ENCODE results near the gene BRF1.
A peak's percentile ranks its signal among the peaks of the same experiment; 100 is the strongest.
"Not testable (repeated sequence)": the region's sequence is repeated elsewhere in the genome, so short reads cannot be mapped to it uniquely, and the experiment has no call there.

Gene BRF1

DNA sequence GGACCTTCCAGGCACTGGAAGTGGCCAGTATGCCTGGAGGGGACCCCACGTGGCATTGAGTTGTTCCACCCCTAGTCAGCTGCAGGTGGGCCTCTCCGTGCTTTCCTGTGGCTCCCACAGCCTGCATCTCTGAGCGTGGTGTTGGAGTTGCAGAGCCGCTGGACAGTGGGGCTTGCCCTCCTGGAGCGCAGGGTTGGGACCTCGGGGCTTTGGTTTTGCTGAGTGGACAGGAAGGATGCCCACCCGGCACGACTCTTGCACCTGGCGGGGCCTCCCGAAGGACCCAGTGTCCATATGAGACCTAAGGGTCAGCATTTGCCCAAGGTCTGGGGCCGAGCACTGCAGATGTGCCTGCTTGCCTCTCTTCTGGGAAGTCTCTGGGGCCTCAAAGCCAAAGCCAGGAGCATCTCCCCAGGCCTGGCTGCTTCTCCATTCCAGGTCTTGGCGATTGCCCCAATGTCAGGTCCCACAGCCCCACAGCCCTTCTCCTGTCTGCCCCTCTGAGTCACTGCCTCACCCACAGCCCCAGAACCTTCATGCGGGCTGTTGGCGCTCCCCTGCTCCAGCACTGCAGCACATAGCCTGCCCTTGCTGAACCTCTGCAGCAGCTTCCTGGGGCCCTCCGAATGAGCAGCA is 15.3 kb upstream of the BRF1 start:
- FAIRE-seq (no peak), DNase-seq (ENCODE audit: low spot score) (no peak)

DNA sequence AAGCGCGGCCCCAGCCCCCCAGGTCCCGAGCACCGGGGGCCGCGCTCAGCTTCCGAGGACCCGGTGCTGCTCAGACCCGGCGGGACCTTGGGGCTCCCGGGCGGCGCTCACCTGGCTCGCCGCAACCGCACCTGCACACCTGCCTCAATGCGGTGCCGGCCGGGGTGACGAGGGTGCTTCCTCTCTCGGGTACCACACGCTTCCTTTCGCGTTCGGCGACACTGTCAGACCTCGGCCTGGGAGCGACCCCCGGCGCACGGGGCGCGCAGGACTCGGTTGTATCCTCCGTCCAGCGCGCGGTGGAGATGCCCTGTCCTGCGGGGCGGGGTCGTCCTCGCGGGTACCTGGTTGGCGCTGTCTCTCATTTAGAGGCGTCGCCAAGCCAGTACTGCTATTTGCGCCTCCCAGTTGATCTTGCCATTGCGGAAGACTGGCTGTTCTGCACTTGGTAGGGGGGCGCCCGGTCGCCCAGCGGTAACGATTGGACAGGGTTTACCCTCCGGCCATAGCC is 14.5 kb upstream of the BRF1 start:
- no peak for FAIRE-seq

DNA sequence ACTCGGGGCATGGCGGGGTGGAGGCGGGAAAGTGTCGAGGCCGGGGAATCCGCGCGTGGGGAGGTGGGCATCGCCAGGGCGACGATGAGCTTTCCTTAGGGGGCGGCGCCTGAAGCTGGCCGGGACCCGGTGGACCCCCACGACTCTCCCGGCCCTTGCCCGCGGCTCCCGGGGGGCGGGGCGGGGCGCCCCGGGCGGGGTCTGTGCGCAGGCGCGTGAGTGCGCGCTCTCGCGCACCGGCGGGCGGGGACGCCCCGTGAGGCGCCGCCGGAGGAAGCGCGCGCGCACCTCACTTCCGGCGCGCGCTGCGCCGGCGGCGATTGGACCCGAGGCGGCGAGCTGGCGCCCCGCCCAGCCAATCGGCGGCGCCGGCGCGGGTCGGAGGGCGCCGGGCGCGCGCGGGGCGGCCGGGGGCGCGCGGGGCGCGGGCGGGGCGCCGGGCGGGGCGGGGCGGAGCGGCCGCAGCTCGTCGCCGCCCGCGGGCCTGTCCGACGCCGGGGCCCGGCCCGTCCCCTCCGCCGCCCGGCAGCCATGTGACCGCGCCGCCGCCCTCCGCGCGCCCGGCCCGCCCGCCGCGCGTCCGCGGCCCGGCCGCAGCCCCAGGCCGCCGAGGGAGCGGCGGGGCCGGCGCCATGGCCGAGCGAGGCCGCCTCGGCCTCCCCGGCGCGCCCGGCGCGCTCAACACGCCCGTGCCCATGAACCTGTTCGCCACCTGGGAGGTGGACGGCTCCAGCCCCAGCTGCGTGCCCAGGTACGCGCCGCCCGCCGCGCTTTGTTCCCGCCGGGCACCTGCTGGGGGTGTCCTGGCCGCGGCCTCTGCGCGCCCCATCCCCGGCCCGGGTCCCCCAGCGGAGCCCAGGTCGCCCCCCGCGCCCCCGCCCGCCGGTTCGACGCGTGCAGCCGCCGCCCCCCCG is 13.7 kb upstream of the BRF1 start, which contains the start of gene PACS2:
PACS2 (plus strand) TSS at position 462 of the 914 bp plus-strand sequence; CDS start at position 633, 171 bp downstream.
- FAIRE-seq, result no peak
- peak; percentile 29 for DNase-seq (ENCODE audit: low spot score)

More for the DNA sequence above, 14.5 kb upstream of the BRF1 start:
- no peak for DNase-seq (ENCODE audit: low spot score)

DNA sequence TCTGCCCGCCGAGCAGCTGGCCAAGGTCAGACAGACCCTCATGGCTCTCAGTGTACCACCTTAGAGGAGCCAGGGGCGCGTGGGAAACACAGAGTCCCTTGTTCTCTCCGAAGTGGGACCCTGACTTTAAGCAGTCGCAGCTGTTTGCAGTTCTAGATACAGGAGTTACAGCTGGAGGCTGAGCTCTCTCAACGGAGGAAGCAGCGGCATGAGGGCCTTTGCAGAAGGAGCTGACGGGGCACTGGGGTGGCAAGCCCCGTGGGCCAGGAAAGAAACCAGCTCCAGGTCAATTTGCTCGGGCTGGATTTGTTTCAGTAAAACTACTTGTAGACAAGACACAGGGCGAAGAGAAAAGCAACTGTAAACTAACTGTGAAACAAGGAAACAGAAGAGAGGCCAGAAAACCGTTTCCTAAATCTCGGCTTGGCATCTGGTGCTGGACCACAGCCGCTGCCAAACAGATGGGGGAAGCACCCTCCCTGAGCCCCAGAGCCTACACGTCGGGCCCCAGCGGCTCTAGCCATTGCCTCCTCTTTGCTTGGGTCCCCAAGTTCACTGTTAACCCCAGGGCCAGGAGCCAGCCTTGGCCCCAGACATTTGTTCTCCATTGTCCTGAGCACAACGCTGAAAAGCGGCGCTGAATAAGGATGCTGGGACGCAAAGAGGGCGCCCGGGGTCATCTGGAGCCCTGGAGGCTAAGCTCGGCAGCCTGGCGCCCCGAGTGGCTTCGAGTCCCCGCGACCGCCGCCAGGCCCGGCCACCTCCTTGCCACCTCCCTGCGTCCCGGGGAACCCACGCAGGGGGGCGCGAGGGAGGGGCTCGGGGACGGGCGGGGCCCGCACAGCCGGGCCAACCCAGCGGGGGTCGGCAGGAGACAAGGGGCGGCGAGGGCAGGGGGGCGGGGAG is 12.8 kb upstream of the BRF1 start:
- DNase-seq (ENCODE audit: low spot score), result no peak

DNA sequence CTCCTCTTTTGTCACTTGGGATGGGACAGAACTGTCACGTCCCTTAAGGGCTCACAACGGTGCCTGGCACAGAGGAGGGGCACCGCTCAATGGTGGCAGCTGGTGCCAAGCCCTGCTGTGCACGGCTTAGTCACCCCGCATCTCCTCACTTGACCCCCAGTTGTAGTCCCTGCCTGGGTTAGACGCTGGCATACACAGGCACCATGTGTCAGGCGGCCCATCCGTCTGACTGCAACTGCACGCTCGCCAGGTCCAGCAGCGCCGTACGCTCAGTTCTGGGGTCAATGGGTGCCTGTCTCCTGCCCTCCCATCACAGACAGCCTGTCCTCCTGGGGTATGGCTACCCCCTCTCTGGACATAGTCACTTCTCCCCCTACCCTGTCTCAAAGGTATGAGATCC is 12.2 kb upstream of the BRF1 start:
- FAIRE-seq (no peak), DNase-seq (ENCODE audit: low spot score) (no peak)

More for the DNA sequence above, 12.8 kb upstream of the BRF1 start:
- FAIRE-seq, result no peak

DNA sequence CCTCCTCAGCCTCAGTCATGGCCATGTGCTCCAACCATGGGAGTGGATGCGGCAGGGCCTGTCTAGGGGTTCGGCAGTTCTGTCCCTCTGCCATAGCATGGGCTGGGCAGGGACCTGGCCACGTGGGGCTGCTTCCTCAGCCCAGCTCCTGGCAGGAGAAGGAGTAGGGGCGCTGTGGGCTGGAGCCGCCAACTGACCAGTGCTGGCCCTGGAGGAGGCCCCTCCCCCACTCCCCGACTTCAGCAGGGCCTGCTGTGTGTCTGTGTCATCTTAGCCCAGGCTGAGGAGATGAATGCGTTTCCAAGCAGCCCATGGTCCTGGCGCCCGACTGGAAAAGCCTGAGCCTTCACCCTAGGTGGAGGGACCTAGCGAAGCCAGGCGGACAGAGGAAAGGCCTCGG is 11.0 kb upstream of the BRF1 start:
- DNase-seq (ENCODE audit: low spot score) (no peak), FAIRE-seq (no peak)

DNA sequence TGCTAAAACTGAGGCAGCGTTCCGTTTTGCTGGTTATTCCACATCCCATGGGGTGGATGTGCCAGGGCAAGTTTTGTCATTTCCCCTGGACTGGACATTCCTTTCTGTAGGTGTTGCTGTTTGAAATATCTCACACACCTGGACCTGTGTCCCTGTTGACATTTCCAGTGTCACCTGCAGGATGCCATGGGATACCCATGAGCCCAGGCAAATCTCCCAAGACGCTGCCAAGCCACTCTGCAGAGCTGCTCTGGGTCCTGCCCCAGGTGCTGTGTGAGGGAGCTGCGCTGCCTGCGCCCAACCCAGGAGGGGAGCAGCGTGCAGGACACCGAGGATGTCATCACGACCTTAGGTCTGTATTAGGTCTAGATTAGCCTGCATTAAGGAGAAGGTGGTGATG is 8.6 kb upstream of the BRF1 start:
- FAIRE-seq (no peak), DNase-seq (ENCODE audit: low spot score) (no peak)

DNA sequence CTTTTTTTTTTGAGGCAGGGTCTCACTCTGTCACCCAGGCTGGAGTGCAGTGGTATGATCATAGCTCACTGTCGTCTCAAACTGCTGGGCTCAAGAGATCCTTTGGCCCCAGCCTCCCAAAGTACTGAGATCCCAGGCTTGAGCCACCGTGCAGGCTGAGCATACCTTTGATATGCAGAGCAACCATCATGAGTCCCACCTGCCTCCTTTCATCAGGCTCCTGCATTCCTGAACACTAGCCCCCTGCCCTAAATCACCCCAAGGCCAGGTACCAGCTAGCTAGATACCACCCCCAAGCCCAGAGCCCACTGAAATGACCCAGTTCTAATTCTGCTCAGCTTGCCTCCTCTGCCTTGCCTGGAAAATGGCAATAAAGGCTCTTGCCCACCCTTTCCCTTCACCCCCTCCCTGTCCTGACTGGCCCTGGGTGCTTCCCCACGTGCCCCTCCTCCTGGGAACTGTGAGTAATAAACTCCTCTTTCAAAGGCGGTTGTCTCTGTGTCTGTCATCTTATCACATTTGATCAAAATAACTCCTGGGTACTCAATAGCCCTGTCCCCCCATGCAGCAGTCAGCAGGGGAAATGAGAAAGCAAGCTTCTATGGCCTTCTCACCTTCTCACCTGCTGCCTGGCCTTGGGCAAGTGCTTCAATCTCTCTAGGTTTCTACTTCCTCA is 6.4 kb upstream of the BRF1 start:
- DNase-seq (ENCODE audit: low spot score) (no peak), FAIRE-seq (no peak)

DNA sequence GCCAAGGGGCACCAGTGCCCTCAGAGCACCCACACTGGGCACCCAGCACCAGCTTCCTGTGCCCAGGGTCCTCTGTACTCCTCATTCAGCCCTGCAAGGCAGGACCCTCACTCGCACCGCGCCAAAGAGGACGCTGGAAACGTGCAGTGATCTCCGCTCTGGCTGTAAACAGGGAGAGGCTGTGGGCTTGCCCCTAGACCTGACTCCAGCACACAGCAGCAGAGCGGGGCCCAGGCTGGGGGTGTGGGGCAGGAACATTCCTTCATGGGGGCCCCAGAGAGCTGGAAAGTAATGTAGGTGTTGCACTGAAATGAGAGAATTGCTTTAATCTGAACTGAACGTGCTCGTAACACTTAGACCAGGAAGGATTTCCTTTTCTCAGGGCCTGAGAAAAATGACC is 5.0 kb upstream of the BRF1 start:
- no peak for FAIRE-seq
- DNase-seq (ENCODE audit: low spot score), result no peak

DNA sequence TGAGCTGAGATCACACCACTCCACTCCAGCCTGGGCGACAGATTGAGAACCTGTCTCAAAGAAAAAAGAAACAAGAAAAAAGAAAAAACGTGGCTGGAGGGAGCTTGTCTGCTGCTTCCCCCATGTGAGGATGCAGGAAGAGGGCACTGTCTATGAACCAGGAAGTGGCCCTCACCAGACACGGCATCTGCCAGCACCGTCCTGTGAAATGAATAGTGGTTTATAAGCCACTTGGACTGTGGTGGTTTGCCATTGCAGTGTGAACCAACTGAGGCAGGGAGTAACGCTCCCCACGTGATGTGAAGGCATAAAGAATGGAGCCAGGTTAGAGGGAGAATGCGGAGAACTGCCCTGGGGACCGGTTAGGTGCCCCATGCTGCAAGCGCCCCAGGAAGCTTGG is 4.5 kb upstream of the BRF1 start:
- FAIRE-seq (no peak), DNase-seq (ENCODE audit: low spot score) (no peak)

DNA sequence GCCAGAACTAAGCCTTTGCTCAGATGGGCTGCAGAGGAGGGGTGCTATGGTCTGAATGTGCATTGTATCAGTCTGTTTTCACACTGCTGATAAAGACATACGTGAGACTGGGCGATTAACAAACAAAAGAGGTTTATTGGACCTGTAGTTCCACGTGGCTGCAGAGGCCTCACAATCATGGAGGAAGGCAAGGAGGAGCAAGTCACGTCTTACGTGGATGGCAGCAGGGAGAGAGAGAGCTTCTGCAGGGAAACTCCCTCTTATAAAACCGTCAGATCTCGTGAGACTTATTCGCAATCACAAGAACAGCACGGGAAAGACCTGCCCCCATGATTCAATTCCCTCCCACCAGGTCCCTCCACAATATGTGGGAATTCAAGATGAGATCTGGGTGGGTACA is 3.8 kb upstream of the BRF1 start:
- no peak for FAIRE-seq
- DNase-seq (ENCODE audit: low spot score), result no peak

DNA sequence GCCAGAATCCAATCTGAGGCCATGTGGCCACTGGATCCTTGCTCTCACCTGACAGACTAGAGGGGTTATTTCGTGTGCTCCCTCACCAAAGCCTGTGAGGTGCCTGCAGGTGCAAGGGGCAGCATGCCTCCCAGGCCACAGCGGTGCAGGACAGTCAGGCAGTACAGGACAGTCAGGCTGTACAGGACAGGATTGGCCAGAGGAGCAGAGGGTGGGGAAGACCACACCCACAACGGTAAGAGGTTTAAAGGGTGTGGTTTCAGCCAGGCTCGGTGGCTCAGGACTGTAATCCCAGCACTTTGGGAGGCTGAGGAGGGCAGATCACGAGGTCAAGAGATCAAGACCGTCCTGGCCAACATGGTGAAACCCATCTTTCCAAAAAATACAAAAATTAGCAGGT is 3.1 kb upstream of the BRF1 start:
- no peak for DNase-seq (ENCODE audit: low spot score)
- FAIRE-seq, result no peak

DNA sequence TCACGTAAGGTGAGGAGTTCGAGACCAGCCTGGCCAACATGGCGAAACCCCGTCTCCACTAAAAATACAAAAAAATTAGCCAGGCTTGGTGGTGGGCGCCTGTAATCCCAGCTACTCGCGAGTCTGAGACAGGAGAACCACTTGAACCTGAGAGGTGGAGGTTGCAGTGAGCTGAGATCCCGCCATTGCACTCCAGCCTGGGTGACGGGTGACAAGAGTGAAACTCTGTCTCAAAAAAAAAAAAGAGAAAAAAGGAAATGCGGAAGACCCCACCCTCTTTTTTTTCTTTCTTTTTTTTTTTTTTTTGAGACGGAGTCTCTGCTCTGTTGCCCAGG is 1.1 kb upstream of the BRF1 start:
- not testable (repeated sequence) for DNase-seq (ENCODE audit: low spot score); FAIRE-seq

DNA sequence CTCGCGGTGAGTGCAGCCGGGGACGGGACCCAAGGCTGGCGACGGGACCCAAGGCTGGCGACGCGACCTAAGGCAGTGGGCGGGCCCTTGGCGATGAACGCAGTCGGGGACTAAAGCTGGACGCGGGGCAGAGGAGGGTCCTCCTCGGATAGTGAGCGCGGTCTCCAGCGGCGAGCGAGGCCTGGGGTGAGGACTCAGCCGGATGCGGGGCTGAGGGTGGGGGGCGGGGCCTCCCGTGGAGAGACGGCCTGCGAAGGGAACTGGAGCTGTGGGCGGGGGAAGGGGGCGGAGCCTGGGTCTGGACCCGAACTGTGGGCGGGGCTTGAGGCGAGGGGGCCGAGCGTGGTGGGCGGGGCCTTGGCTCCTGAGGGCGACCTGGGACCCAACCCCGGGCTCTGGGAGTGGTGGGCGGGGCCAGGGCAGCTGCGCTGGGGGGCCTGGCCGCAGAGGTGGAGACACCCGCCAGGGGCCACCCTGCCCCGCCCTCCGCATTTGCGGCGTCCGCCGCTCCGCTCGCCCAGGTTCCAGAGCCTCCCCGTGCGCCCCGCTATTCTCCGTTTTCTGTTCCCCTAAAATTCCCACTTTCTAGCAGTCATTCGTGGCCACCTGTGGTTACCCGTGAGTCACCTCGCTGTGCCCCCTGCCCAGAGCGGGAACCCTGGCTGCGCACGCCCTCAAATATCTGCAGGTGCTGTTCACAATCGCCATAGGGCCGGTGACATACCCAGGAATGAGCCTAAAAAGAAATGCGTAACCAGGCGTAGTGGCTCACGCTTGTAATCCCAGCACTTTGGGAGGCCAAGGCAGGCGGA is 508 bp upstream of the BRF1 start:
- DNase-seq (ENCODE audit: low spot score), result peak; percentile 74
- no peak for FAIRE-seq

DNA sequence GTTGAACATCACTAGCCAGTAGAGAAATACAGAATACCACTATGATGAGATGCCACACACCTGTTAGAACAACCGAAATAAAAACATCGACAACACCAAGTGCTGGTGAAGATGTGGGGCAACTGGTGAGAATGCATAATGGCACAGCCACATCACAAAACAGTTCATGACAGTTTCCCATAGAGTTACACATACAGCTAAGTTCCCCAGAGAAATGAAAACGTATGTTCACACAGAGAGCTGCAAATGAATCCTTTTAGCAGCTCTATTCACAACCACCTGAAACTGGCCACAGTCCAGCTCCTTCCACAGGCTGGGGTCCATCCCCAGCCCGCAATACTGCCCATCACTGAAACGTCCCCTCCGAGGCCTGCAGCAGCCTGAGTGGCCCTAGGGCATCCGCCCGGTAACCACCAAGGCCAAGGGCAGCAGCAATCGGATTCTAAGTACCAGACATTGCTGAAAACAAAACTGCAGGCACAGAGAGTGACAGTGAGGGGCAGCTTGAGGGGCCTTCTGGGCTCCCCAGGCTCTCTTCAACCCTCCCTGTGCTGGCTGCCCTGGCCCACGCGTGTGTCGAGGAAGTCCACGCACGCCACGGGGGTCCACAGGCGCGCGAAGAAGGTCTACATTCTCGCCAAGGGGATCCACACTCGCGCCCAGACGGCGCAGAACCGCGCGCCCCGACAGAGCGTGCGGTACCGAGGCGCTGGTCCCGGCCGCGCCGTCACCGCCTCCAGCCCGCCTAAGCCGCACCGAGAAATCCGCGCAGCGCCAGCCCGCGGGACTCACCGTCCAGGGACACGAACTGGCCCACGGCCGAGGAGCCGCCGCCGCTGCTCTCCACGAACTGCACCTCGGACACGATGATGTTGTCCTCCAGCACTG is 903 bp downstream of the BRF1 start:
- DNase-seq (ENCODE audit: low spot score), result no peak
- no peak for FAIRE-seq

DNA sequence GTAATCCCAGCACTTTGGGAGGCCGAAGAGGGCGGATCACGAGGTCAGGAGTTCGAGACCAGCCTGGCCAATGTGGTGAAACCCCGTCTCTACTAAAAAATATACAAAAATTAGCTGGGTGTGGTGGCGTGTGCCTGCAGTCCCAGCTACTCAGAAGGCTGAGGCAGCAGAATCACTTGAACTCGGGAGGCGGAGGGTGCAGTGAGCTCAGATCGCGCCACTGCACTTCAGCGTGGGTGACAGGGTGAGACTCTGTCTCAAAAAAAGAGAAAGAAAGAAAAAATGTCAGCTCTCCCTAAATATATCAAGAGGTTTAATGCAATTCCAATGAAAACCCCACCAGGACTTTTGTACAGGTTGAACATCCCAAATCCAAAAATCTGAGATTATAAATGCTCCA is 3.5 kb downstream of the BRF1 start:
- DNase-seq (ENCODE audit: low spot score); FAIRE-seq: not testable (repeated sequence)

DNA sequence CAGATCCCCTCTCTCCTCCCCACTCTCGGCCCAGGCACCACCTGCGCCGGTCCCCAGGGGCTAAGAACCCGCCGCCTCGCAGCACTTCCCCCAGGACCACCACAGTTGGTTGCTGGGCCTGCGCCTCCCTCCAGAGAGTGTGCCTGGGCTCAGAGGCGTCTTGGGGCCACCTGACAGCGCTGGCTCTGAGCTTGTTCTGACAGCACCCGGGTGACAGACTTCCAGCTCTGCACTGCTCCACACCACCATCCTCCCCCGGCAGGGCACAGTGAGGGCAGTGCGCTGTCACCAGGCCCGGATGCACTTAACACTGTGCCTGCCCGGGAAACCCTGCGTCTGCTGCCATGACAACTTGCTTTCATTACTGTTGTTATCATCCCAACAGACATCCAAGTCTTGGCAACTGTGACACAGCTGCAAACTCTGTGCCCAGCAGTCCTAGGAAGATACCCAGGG is 6.6 kb downstream of the BRF1 start:
- DNase-seq (ENCODE audit: low spot score) (no peak), FAIRE-seq (no peak)

DNA sequence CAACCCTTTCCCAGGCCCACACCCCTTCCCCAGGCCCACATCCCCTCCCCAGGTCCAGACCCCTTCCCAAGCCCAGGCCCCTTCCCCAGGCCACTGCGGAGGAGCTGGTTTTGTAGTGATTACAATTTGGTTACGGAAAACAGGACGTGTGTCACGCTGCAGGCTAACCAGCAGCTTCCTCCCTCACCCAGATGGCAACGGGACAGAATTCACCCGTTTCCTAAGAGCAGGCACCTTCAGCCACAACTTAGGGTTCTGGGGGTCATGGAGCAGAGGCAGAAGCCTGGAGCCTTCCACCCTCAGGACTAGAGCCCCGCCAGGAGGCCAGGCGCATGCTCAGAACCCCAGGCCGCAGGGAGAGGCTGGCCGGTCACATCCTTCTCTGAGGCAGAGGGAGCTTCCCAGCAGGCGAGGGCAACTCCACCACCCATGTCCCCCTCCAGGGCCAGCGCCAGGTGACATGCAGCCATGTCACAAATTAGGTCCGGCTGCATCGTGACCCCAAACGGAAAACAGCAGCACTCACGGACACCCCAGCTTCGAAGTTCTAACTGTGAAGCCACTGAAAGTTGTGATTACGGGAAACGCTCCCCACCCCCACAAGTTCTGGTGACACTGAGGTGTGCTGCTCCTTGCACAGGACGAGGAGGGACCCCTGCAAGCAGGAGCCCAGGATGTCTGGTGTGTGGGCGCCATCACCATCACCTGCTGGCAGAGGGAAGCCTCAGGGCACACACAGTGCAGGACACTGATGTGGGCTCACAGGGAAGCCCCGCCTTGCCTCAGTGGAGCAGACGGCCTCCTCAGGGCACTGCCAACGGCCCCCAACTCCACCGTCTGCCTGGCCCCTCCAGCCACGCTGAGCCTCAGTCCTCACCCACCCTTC is 7.7 kb downstream of the BRF1 start:
- FAIRE-seq, result no peak
- no peak for DNase-seq (ENCODE audit: low spot score)
